COLO668 (cell line): Measurements from ENCODE around the gene VWA3B.
"Not testable (repeated sequence)": the region's sequence is repeated elsewhere in the genome, so short reads cannot be mapped to it uniquely, and the experiment has no call there.

Experiments
- DNase-seq: peaks from one replicate; lab custom pipeline; 2025; ENCODE audit not compliant: unreplicated experiment; lab: John Stamatoyannopoulos, UW

The VWA3B gene

DNA sequence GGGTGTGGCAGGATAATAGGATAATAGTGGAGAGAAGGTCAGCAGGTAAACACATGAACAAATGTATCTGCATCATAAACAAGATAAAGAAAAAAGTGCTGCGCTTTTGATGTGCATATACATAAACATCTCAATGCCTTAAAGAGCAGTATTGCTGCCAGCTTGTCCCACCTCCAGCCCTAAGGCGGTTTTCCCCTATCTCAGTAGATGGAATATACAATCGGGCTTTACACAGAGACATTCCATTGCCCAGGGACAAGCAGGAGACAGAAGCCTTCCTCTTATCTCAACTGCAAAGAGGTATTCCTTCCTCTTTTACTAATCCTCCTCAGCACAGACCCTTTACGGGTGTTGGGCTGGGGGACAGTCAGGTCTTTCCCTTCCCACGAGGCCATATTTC, 43.1 kb downstream of the VWA3B start:
- DNase-seq = not testable (repeated sequence)

DNA sequence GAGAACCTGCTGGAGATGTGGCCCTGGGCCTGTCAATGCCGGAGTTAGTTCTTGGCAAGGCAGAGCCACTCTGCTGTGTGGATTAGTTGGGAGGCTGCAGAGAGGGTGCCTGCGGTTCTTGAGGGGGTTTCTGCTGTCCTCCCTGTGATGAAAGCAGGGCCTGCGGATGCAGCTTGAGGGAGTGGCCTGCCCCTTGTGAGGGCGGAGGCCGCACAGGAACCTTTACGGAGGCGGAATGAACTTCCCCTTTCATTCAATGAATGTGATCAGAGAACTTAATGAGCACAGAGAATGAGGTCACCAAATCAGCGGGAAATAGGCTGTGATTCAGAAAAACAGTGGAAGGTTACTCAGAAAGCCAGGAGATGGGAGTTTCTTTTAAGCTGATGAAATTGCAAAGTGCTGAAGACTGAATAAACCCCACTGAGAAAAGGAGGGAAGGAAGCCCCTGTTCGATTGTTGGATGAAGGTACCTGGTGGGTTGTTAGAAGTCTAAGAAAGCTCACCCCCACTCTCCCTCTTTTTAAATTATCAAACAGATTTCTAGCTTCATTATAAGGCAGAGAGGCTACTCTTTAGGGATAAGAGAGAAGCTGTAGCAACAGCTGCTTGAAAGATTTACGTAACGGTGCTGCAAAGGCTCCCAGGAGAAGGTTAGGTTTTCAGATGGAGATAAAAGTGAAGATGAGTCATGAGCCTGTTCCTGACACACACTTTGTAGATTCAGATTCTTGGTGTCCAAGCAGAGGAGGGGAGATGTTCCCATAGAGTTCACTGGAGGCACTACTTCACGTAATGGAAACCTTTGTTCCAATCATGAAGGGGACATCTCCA, 47.4 kb downstream of the VWA3B start:
- no peak for DNase-seq

DNA sequence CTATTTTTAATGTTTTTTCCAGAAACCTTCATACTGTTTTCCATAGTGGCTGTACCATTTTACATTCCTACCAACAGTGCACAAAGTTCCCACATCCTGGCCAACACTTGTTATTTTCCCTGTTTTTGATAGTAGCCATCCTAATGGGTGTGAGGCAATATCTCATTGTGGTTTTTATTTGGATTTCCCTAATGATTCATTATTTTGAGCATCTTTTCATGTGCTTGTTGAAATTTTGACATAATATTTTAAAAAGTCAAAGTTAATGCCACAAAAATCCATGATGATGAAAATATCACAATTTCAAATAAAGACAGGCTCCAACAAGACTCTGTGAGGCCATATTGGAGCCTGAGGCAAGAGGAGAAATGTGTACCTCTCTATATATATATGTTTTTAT, 50.2 kb downstream of the VWA3B start:
- DNase-seq = no peak

DNA sequence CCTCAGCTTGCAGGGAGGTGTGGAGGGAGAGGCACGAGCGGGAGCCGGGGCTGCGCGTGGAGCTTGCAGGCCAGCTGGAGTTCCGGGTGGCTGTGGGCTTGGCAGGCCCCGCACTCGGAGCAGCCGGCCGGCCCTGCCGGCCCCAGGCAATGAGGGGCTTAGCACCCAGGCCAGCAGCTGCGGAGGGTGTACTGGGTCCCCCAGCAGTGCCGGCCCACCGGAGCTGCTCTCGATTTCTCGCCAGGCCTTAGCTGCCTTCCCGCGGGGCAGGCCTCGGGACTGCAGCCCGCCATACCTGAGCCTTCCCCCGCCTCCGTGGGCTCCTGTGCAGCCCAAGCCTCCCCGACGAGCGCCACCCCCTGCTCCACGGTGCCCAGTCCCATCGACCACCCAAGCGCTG, 52.0 kb downstream of the VWA3B start:
- DNase-seq = not testable (repeated sequence)

DNA sequence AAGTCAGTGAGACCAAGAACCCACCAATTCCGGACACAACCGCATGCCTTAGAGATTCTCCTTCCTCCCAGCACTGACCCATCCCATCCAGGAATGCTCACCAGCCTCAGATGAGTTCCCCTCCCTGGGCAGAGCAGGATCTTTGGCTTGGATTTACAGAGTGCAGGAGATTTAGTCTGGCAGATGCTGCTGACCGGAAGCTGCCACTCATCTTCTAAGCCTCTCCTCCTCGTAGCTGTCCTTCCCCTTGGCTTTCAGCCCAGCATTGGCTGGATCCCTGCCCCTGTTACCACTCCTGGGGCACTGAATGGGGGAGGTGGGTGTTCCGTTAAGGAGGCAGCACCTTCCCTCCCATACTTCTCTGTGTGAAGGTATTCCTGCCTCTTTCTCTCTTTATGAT, 53.2 kb downstream of the VWA3B start:
- DNase-seq = no peak

DNA sequence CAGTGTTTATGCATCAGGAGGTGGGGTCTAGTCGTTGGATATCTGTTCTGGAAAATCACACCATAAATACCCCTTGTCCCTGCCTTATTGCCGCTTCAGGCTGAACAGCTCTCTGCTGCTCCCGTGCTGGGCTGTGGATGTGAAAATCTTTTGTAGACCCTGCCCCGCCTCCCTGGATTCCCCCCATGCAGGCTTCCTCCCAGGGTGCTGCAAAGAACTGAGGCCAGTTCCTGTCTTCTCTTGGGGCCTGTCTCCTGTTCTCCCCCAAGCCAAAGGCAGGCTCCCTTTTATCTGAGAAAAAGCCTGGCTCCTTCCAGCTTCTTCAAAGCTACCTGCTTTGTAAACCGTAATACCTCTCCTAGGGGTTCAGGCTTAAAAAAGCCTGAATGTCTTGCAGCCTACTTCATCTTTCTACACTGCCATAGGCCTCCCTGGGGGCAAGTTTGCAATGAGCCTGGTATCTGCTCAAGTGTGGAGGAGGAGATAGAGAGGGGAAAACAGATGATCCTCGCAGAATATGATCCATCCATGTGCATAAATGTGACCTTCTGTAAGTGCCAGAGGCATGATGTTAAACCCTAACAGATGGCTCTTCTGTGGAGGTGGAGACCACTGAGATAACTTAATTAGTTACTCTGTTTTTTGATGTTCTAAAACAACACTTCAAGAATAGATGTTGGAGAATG, 55.3 kb downstream of the VWA3B start:
- no peak for DNase-seq

DNA sequence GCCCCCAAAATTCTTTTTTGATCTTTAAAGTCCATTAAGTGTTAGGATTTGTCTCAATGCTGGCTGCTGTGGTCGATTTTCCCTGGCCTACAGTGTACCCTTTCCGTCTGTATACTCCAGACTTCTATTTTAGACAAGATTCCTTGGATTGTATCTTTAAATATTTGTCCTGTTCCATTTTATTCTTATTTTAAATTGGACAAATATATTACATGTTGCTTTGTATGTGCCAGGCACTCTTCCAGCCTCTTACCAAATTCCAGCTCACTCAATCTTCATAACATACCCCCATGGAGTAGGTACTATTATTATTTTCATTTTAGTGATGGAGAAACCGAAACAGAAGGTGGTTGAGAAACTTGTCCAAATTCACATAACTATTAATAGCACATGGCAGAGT, 58.1 kb downstream of the VWA3B start:
- no peak for DNase-seq

DNA sequence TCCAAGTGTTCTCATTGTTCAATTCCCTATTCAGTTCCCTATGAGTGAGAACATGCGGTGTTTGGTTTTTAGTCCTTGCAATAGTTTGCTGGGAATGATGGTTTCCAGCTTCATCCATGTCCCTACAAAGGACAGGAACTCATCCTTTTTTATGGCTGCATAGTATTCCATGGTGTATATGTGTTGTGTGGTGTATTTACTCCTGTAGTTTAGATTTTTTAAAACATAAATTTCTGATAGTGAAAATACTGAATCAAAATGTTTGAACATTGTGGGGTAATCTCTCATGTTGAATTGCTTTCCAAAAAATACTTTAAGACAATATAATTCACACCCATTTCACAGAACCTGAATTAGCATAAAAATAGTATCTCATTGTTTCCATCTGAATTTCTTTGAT, 60.9 kb downstream of the VWA3B start:
- DNase-seq = not testable (repeated sequence)

DNA sequence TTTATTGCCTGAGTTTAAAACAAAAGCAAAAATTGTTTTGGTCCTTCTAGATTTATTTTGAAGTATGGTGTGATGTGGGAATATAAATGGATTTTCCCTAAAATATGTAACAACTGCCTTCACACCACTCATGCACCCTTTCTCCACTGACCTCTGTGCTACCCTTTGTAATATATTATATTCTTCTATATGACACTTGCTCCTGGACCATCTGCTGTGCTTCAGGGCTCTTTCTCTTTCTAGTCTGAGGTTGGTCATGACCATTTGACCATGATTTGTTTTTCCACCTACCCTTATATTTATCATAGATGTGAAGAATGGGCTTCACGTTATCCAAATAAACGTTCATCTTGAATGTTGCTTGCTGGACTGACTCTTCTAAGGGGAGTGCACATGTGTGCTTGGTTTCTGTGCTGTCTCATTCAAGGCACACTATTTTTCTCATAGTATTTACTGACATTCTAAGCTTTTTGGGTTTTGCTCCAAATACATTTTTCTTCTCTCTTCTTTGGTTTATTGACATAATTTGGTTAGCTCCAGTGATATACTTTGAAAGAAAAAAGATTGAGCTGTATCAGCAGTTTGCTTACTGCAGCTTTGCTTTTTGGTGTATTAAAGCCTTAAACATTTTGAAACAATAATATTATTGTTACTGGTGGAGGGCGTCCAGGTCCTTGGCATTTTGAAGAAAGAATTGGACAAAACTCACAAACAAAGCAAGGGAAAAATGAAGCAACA, 61.8 kb downstream of the VWA3B start:
- DNase-seq = no peak

DNA sequence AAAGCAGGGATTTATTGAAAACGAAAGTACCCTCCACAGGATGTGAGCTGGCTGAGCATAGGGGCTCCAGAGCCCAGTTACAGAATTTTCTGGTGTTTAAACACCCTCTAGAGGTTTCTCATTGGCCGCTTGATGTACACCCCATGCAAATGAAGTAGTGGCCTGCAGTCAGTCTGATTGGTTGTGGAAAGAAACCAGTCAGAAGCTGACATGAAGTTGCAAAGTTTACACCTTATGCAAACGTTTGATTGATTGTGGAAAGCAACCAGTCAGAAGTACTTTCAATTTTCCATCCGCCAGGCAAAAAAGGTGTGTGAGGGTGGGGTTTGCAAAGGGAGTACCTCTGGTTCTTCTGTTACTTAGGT, 62.3 kb downstream of the VWA3B start:
- no peak for DNase-seq

DNA sequence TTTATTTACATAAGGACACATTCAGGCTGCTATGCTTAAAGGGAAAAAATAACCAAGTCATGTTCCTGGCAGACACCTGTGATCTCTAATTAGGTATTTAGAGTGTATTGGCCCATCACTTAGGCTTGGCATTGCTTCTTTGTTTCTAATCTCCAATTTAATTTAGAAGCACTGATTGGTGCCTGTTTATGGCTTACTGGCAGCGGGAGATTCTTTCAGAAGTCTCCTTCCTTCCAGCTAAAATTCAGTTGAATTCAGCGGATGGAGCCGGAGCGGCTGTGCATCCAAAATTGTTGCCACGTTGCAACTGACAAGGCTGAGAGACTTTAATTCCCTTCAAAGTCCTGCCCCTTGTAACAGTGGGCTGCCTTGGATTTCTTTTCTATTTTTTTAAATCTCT, 66.5 kb downstream of the VWA3B start:
- no peak for DNase-seq

DNA sequence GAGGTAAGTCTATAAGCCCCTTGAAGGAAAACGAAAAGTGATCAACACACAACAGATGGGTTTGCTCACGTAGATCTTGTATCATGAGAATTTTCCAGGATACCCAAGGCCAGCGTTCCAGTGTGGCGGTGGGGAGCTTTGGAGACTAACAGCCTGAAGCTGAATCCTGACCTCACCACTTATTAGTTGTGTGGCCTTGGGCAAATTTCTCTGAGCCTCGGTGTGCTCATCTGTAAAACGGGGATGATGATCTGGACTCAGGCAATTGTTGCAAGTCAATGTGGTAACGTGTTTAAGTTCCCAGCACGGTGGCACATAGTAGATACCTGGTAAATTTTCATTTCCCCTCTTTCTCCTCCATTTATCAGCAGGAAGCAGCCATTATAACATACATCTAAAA, 68.3 kb downstream of the VWA3B start:
- no peak for DNase-seq

DNA sequence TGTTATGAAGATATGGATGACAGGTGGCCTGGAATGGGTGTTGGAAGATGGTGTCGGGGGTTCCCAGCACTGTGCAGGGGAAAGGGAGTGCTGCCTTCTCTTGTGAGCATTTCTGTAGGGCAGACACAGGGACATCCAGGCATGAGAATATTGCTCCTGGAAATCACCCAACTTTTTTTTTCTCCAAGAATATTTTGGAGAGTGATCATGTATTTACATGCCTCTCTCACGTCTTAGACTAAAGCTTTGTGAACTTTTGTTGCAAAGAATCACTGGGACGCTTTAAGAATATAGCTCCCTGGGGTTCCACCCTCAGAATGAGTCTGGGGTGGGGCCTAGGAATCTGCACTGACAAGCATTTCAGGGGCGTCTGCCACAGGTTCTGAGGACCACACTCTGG, 68.7 kb downstream of the VWA3B start:
- no peak for DNase-seq

DNA sequence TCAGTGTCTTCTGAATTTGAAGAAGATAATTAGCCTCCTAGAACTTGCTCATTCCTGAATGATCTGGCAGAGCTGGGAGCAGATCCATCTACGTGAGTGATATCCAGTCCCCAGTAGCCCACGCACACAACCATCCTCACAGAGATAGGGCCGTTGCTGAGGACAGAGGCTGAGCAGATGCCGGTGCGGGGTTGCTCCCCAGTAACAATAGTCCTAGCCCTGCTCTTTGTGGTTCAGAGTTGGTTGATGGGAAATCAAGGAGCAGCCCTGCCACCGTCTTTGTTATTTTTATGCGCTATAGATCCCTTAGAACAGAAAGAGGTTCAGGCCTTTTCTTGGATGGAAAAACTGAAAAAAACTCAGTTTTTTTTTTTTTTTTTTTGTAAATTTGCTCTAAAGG, 69.3 kb downstream of the VWA3B start:
- no peak for DNase-seq

DNA sequence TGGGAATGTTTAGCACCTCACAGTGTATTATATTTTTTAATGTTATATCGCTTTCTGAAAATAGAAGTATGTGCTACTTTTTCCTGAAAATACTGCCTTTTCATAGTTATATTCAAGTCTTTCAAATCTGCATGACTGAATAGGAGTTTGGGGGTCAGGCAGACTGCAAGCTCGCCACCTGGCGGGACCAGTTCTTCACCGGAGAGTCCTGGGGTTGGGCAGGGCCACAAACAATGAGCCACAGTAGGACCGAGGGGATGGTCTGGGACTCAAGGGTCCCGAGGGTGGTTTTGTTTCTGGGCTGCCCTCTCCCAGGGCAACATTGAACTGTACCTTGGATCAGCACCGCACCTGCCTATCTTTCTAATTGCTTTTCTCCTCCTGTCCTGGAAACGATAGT, 70.6 kb downstream of the VWA3B start:
- DNase-seq = no peak

DNA sequence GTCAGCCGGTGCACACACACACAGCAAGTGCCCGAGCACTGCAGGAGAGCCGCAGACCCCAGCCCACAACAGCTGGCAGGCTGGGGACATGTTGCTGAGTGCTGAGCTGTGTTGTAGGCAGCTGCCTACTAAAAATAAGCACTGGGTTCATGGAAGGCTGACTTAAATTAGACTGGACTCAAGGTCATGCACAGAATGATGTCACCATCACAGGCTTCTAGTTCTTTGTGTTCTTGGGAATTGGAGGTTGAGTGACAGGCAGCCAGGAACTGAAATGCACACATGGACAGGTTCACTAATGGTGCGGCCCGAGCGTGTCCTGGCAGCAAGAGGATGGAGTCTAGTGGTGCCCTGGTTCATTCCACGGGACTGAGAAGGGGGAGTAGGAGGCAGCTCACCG, 71.3 kb downstream of the VWA3B start:
- DNase-seq = no peak

DNA sequence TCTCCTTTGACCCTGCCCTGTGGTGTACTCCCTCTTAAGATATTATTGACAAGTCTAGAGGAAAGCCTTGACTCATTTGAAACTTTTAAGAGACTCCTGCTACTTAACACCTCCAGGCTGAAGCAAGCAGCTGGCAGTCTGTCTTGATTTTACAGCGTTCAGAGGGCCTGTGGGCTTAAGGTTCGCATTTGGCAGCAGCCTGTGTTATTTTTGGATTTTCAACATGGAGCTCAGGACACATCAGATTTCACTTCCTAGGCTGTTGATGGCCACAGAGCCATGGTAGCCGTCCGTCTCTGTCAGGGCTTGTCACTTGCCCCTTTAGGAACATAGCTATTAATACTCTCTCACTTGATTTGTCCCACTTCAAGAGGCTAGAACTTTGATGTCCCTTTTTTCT, 73.6 kb downstream of the VWA3B start:
- DNase-seq = no peak

DNA sequence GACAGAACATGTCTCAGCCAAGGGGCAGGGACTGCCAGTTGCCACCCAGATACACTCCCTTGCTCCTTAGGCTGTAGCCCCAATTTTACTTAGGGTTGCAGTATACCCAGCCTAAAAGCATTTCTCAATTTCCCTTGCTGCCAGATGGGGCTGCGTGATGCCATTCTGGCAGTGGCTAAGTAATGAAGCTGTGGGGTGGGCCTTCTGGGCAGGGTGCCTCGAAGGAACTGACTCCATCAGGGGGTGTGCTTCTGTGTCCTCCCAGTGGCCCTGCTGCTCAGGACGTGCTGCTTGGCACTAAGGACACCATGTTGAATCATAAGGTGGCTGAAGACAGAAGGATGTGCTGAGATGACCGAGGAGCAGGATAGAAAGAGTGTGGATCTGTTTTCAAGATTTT, 74.2 kb downstream of the VWA3B start:
- DNase-seq = no peak

DNA sequence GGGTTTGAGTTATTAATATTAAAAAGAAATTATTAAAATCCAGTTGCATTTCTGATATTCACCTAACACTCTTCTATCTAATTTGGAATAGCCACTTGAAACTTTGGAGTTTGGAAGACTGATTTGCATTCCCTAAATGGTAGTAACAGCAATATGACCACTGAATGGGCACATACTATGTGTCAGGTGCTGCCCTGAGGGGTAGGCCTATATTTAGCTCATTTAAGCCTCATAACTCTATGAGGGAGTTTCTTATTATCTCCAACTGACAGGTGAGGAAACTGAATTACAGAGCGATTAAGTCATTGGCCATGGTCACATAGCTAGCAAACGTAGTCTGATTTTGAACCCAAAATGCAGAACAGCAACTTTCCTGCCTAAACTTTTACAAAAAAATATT, 77.3 kb downstream of the VWA3B start:
- DNase-seq = no peak

DNA sequence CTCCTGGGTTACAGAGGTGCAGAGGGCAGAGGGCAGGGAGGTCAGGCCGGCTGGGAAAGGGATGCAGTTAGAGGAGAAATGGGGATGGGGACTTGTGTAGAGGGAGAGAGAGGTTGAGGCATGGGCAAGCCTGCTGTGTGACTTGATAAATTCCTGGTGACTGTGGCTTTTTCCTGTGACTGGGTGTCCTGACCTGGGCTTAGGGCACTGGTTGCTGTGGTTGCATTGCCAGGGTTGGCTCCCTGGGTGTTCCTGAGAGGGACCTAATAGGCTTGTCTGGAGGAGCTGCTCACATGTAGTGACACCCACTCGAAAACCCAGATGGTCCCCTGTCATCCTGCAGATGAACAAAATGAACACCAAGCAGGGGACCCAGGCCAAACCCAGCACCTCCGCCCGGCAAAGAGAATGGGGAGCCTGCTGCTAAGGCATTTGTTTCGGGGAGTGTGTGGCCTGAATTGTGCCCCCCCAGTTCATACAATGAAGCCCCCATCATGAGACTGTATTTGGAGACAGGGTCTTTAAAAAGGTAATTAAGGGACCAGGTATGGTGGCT, 78.6 kb downstream of the VWA3B start:
- DNase-seq = no peak

DNA sequence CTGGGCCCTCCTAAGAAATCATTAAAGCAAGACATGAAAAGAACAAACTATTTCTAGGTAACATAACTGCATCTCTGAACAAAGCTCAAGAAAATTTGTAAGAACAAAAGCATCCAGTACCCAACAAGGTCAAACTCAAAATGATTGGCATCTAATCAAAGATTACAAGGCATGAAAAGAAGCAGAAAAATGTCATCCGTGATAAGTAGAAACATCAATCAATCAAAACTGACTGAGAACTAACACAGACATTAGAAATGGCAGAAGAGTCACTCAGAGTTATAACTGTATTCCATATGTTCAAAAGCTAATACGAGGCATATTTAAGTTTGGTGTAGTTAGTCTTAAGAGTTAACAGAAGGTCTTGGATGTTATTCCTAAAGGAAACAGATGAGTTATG, 80.9 kb downstream of the VWA3B start:
- no peak for DNase-seq

DNA sequence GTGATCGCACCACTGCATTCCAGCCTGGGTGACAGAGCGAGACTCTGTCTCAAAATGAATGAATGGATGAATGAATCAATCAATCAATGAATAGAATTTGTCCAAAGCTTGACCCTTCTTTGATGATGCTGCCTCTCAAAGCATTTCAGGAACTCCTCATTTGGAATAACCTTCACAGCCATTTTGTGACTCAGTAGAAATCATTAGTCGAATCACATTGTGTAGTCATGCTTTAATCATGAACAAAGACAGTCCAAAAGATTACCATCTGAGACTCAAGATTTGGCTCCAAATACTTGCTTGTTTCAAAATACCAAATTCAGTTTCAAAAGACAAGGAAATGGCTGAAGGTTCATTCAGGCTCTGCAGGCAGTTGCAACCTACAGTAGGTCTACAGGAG, 83.1 kb downstream of the VWA3B start:
- no peak for DNase-seq
